ENCODE measurements around the gene EDIL3.

Gene EDIL3

GRCh38 chr5:83947763-83948162, 436.9 kb downstream of the EDIL3 start:
- no peak for DNase-seq

- DNase-seq = no peak
Observed at GRCh38 chr5:83946516-83946915, 438.2 kb downstream of the EDIL3 start.

GRCh38 chr5:83942155-83942554, 442.5 kb downstream of the EDIL3 start:
- DNase-seq = no peak

- peak; percentile 2 to 38 (median 26) for DNase-seq
Observed at GRCh38 chr5:83937837-83938236, 446.8 kb downstream of the EDIL3 start.

GRCh38 chr5:83931969-83932368, 452.7 kb downstream of the EDIL3 start:
- DNase-seq = no peak

GRCh38 chr5:83927140-83927733, 457.4 kb downstream of the EDIL3 start:
- peak; percentile 58 to 79 (median 72) for DNase-seq

GRCh38 chr5:83925955-83926337, 458.7 kb downstream of the EDIL3 start:
- no peak for DNase-seq

GRCh38 chr5:83925321-83925954, 459.2 kb downstream of the EDIL3 start:
- DNase-seq = no peak

- DNase-seq = no peak
Observed at GRCh38 chr5:83924891-83925290, 459.8 kb downstream of the EDIL3 start.

GRCh38 chr5:83924171-83924570, 460.5 kb downstream of the EDIL3 start:
- DNase-seq = no peak

GRCh38 chr5:83922699-83923098, 462.0 kb downstream of the EDIL3 start:
- no peak for DNase-seq

GRCh38 chr5:83921666-83922193, 462.9 kb downstream of the EDIL3 start:
- DNase-seq = no peak

- DNase-seq = peak in 3 of 4 experiments; percentile 9 to 45 (median 43)
Observed at GRCh38 chr5:83919071-83920041, 465.3 kb downstream of the EDIL3 start.

- no peak for DNase-seq
Observed at GRCh38 chr5:83917261-83917908, 467.3 kb downstream of the EDIL3 start.

GRCh38 chr5:83914662-83915418, 469.8 kb downstream of the EDIL3 start:
- peak in 1 of 4 experiments; percentile 3 for DNase-seq

- peak; percentile 17 to 57 (median 39) for DNase-seq
Observed at GRCh38 chr5:83914199-83914598, 470.5 kb downstream of the EDIL3 start.

GRCh38 chr5:83913593-83913992, 471.1 kb downstream of the EDIL3 start:
- DNase-seq = no peak

- no peak for DNase-seq
Observed at GRCh38 chr5:83911367-83911919, 473.2 kb downstream of the EDIL3 start.

GRCh38 chr5:83900306-83900705, 484.4 kb downstream of the EDIL3 start:
- DNase-seq = no peak

- no peak for DNase-seq
Observed at GRCh38 chr5:83899326-83899970, 485.2 kb downstream of the EDIL3 start.

- no peak for DNase-seq
Observed at GRCh38 chr5:83895860-83896259, 488.8 kb downstream of the EDIL3 start.

All from suppressor macrophage (primary cell).